B cell (primary cell): ENCODE results near the gene AAK1. TPM values are rescaled to one million over a fixed set of nuclear protein-coding genes. Genes with fewer than 3 reads are reported as not detected.

Experiments used
- ATAC-seq: fragments of 200-7000 bp; cut with Tn5 transposase; one replicate; pipeline ENCODE4 v1.10.0; 2021; ENCODE audit warnings: low read depth, mild to moderate bottlenecking, moderate number of reproducible peaks, moderate library complexity
- CTCF ChIA-PET: fragments of 350-600 bp; sonication (Branson Sonifier 250); formaldehyde crosslinking; loops from one replicate; lab custom pipeline; 2021; ENCODE audit warnings: antibody characterized with exemption, inconsistent platforms; lab: Charles Lee
- POLR2A ChIA-PET: fragments of 350-600 bp; sonication (Branson Sonifier 250); formaldehyde crosslinking; loops from one replicate; lab custom pipeline; 2021; ENCODE audit warnings: antibody characterized with exemption; lab: Charles Lee
- DNase-seq: peaks from one replicate; pipeline ENCODE4 v3.0.0; 2013
- H2AFZ ChIP-seq: 2 replicates; pipeline ENCODE4 v1.6.1; 2012; ENCODE audit warnings: mild to moderate bottlenecking, low read depth, low read length; ENCODE audit not compliant: insufficient read depth, poor library complexity, severe bottlenecking
- H3K27ac ChIP-seq, 2 donors: 1 replicate in 1 of 2; 2 replicates in 1 of 2; pipeline ENCODE4 v1.5.1; 2012 to 2013; ENCODE audit warnings: low read length in 2 of 2, mild to moderate bottlenecking in 2 of 2, moderate library complexity in 1 of 2
- H3K27me3 ChIP-seq, 4 experiments: fragments of 200-600 bp in 1 of 4; sonication (generic) in 1 of 4; replicated peaks in 1 of 4; 1 replicate in 2 of 4; 2 replicates in 2 of 4; pipeline versions ENCODE4 v1.6.1 to v1.7.0; 2013 to 2016; ENCODE audit warnings: low read length in 3 of 4, mild to moderate bottlenecking in 2 of 4, mixed read lengths in 1 of 4, moderate library complexity in 1 of 4; ENCODE audit not compliant: insufficient read depth in 4 of 4, control insufficient read depth in 3 of 4; ENCODE audit errors: control extremely low read depth in 1 of 4
- H3K36me3 ChIP-seq, 2 experiments: replicated peaks in 1 of 2; 1 replicate in 1 of 2; 2 replicates in 1 of 2; pipeline versions ENCODE4 v1.6.1 to v1.7.1; 2013; ENCODE audit warnings: low read length in 1 of 2; ENCODE audit not compliant: insufficient read depth in 2 of 2, control insufficient read depth in 1 of 2; ENCODE audit errors: control extremely low read depth in 1 of 2, extremely low read depth in 1 of 2
- H3K4me1 ChIP-seq, 2 donors: fragments of 200-600 bp in 1 of 2; sonication (generic) in 1 of 2; 1 replicate in 1 of 2; 2 replicates in 1 of 2; pipeline versions ENCODE4 v1.5.1 to v1.6.1; 2013 to 2017; ENCODE audit warnings: low read length in 2 of 2; ENCODE audit not compliant: control insufficient read depth in 2 of 2, insufficient read depth in 2 of 2
- H3K4me2 ChIP-seq: replicated peaks from 2 replicates; pipeline ENCODE3; 2012; ENCODE audit warnings: mild to moderate bottlenecking, low read depth, low read length; ENCODE audit not compliant: poor library complexity, severe bottlenecking
- H3K4me3 ChIP-seq, 5 experiments: fragments of 200-600 bp in 1 of 5; sonication (generic) in 1 of 5; 1 replicate in 3 of 5; 2 replicates in 2 of 5; pipeline versions ENCODE4 v1.5.1 to v1.7.0; 2011 to 2016; ENCODE audit warnings: low read length in 4 of 5, mild to moderate bottlenecking in 4 of 5, low read depth in 2 of 5, control low read depth in 1 of 5, moderate library complexity in 1 of 5; ENCODE audit not compliant: insufficient read depth in 1 of 5; ENCODE audit errors: control extremely low read depth in 1 of 5, extremely low read depth in 1 of 5
- H3K79me2 ChIP-seq: fragments of 200-600 bp; sonication (generic); one replicate; pipeline ENCODE4 v1.6.0; 2016; ENCODE audit warnings: low read length; ENCODE audit not compliant: control insufficient read depth, insufficient read depth
- H3K9ac ChIP-seq: fragments of 200-600 bp; sonication (generic); 2 replicates; pipeline ENCODE4 v1.6.1; 2017; ENCODE audit warnings: mild to moderate bottlenecking, low read length, moderate library complexity
- H3K9me3 ChIP-seq, 3 donors: one replicate each; pipeline versions ENCODE4 v1.6.1 to v1.7.1; 2013; ENCODE audit warnings: low read length in 2 of 3; ENCODE audit not compliant: control insufficient read depth in 2 of 3, insufficient read depth in 1 of 3; ENCODE audit errors: control extremely low read depth in 1 of 3
- H4K20me1 ChIP-seq: 2 replicates; pipeline ENCODE4 v1.6.0; 2012; ENCODE audit warnings: mild to moderate bottlenecking, low read length; ENCODE audit not compliant: insufficient read depth, control insufficient read depth, poor library complexity, severe bottlenecking
- H3K27ac Mint-ChIP-seq: one replicate; pipeline ENCODE4 v1.8.0; 2021; ENCODE audit warnings: mixed read lengths
- H3K27me3 Mint-ChIP-seq: one replicate; pipeline ENCODE4 v1.8.0; 2021; ENCODE audit warnings: mixed read lengths
- H3K4me1 Mint-ChIP-seq: one replicate; pipeline ENCODE4 v1.8.0; 2021; ENCODE audit warnings: mixed read lengths
- H3K4me3 Mint-ChIP-seq: one replicate; pipeline ENCODE4 v1.8.0; 2021; ENCODE audit warnings: mixed read lengths
- H3K9me3 Mint-ChIP-seq: one replicate; pipeline ENCODE4 v1.8.0; 2022; ENCODE audit warnings: mixed read lengths; ENCODE audit not compliant: insufficient read depth
- CTCF ChIP-seq: fragments of 200-600 bp; IDR thresholded peaks from one replicate; pipeline ENCODE4 v1.8.0; 2022; ENCODE audit warnings: antibody characterized with exemption, mild to moderate bottlenecking
- EZH2 ChIP-seq: IDR thresholded peaks from 2 replicates; pipeline ENCODE4 v1.6.1; 2012; ENCODE audit warnings: borderline replicate concordance, low read depth, mild to moderate bottlenecking, moderate library complexity, low read length; ENCODE audit not compliant: insufficient read depth, poor library complexity, severe bottlenecking
- WGBS: methylation state at CpG from one replicate; pipeline ENCODE4 v1.1.5; 2013; ENCODE audit warnings: missing lambda C conversion rate; ENCODE audit not compliant: insufficient coverage; 5-methylcytosine and 5-hydroxymethylcytosine counted together
- intact Hi-C: fragments of 100-400 bp; cut with micrococcal nuclease; formaldehyde crosslinking; loops from one replicate; pipeline ENCODE4 v1.10.0; 2022
- polyA plus RNA-seq: library from polyadenylated mRNA; depleted of rRNA; stranded (reverse); fragments of >200 nt; gene quantifications from 2 replicates; pipeline ENCODE4 v1.2.3, GENCODE V29; 2012
- total RNA-seq, 2 donors: library from RNA; stranded (reverse); fragments of 120-200 nt in 1 of 2; gene quantifications; 1 replicate in 1 of 2; 2 replicates in 1 of 2; pipeline versions ENCODE4 v1.2.3 to v1.2.4, GENCODE V29; 2013 to 2022

Gene AAK1
- total and polyA plus RNA-seq, 2 donors (not counting 1 experiment from before 2014, with no cell fraction given): 2.4 to 7.2 TPM

- Histone ChIP-seq H3K27me3 (peaks cover 0 to 7% (median 3%) of the 10 kb centered on the region in 4 experiments), H3K4me2 (no peak overlapping the region), H3K4me1 (peaks cover 3 to 4% of the 10 kb centered on the region in 2 donors), H4K20me1 (no peaks in the 10 kb centered on the region), H3K36me3 (no peaks in the 10 kb centered on the region), H3K79me2 (peaks cover 3% of the 10 kb centered on the region), H2AFZ (no peak overlapping the region), H3K4me3 (no peak overlapping the region), H3K27ac (no peak overlapping the region), H3K9ac (no peak overlapping the region), H3K9me3 (no peaks in the 10 kb centered on the region)
- TF ChIP-seq CTCF (no peak), EZH2 (no peak)
- peaks cover 3% of the 10 kb centered on the region for H3K4me1 Mint-ChIP-seq
- no peak for DNase-seq
- intact Hi-C loops: no loop called here
- ChIA-PET CTCF (no interaction called here), POLR2A (no interaction called here)
- H3K4me3 Mint-ChIP-seq: no peak overlapping the region
- no CpG with 5 or more reads among the region's 1 CpG for WGBS
- H3K27ac Mint-ChIP-seq: no peak overlapping the region
- peaks cover 11% of the 10 kb centered on the region for H3K27me3 Mint-ChIP-seq
- no peaks in the 10 kb centered on the region for H3K9me3 Mint-ChIP-seq
- ATAC-seq: no peak
These were observed 18.9 kb downstream of the AAK1 start for GRCh38 chr2:69624611-69625010.

DNA sequence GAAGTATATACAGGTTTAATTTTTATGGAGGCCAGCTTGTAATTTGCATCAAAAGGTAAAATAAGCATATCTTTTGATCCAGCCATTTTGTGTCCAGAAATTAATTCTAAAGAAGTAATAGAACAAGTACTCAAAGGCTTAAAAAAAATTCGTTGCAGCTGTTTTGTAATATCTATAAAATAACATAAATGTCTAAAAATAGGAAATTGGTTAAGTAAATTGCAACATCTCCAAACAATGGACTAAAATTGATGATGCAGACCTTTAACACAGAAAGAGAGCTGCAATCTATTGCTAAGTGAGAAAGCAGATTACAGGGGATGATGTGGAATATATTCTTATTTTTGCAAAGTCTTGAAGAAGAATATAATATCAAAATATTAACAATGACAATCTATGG, 19.4 kb downstream of the AAK1 start:
- H3K27me3 Mint-ChIP-seq: peaks cover 6% of the 10 kb centered on the region
- H3K9me3 Mint-ChIP-seq: no peaks in the 10 kb centered on the region
- no peak overlapping the region for H3K4me3 ChIP-seq
- POLR2A ChIA-PET: no interaction called here
- H3K27ac ChIP-seq: no peak overlapping the region
- peaks cover 3% of the 10 kb centered on the region for H3K4me1 Mint-ChIP-seq
- WGBS: no CpG with 5 or more reads among the region's 1 CpG
- TF ChIP-seq CTCF: no peak
- H3K27ac Mint-ChIP-seq: no peak overlapping the region
- no peak overlapping the region for H3K4me3 Mint-ChIP-seq
- no peaks in the 10 kb centered on the region for H3K9me3 ChIP-seq
- H4K20me1 ChIP-seq: no peaks in the 10 kb centered on the region
- no peak overlapping the region for H3K9ac ChIP-seq
- H3K27me3 ChIP-seq: peaks cover 0 to 12% (median 6%) of the 10 kb centered on the region in 4 experiments
- CTCF ChIA-PET: no interaction called here
- no peaks in the 10 kb centered on the region for H3K36me3 ChIP-seq
- DNase-seq: no peak
- H3K79me2 ChIP-seq: peaks cover 8% of the 10 kb centered on the region
- no peak overlapping the region for H3K4me2 ChIP-seq
- peaks cover 3 to 5% of the 10 kb centered on the region in 2 donors for H3K4me1 ChIP-seq
- intact Hi-C loops: no loop called here
- no peak overlapping the region for H2AFZ ChIP-seq
- no peak for ATAC-seq
